Mucosa of descending colon (tissue), 3 donors: Measurements from ENCODE around the gene YAP1. TPM values are rescaled to one million over a fixed set of nuclear protein-coding genes. Genes with fewer than 3 reads are reported as not detected.

ENCODE experiments used
- ATAC-seq: fragments of 200-7000 bp; cut with Tn5 transposase; one replicate; pipeline ENCODE4 v1.9.1; 2020; ENCODE audit warnings: mild to moderate bottlenecking, moderate library complexity
- DNase-seq, 3 donors: peaks; one replicate each; pipeline ENCODE4 v3.0.0-alpha.2; 2020
- H3K36me3 ChIP-seq: fragments of 200-600 bp; one replicate; pipeline ENCODE4 v1.8.0; 2021; ENCODE audit warnings: low read depth, mild to moderate bottlenecking
- H3K4me1 ChIP-seq: fragments of 200-600 bp; one replicate; pipeline ENCODE4 v1.8.0; 2021; ENCODE audit warnings: low read depth, mild to moderate bottlenecking
- H3K4me3 ChIP-seq: fragments of 200-600 bp; one replicate; pipeline ENCODE4 v1.8.0; 2021; ENCODE audit warnings: mild to moderate bottlenecking
- H3K9me3 ChIP-seq: fragments of 200-600 bp; one replicate; pipeline ENCODE4 v1.8.0; 2021; ENCODE audit warnings: mild to moderate bottlenecking
- CTCF ChIP-seq: fragments of 200-600 bp; IDR thresholded peaks from one replicate; pipeline ENCODE4 v1.8.0; 2022; ENCODE audit warnings: antibody characterized with exemption, mild to moderate bottlenecking
- intact Hi-C, 2 donors: fragments of 100-400 bp; cut with DNase I in 1 of 2; cut with micrococcal nuclease in 1 of 2; formaldehyde crosslinking; loops; one replicate each; pipeline versions ENCODE4 v1.11.0 to v1.11.1; 2022; cut with DNase I, micrococcal nuclease
- total RNA-seq, 3 donors: library from RNA; stranded (reverse); fragmentation: NEBNext Ultra II Directional in 2 of 3; extraction: Animal tissue kit (Norgen Biotek cat#: 25700) in 2 of 3; gene quantifications; one replicate each; pipeline versions ENCODE4 v1.2.1 to v1.2.4, GENCODE V29; 2021 to 2023
- donor health status: DM: no; HTN: no; CAD: no; lungs with moderate emphysema.
- donor health status: DM: no; HTN: no; CAD: no.
- donor health status: DM: no; HTN: yes; CAD: no.

YAP1 gene
- total RNA-seq, 3 donors from 2014 or later, result 41.3 to 126 (median 52.2) TPM

- no peak overlapping the region for H3K4me3 ChIP-seq
- H3K36me3 ChIP-seq, result no peaks in the 10 kb centered on the region
- no peak for DNase-seq
- no peak for ATAC-seq
- intact Hi-C loops, result no loop called here
- H3K9me3 ChIP-seq, result no peaks in the 10 kb centered on the region
- H3K4me1 ChIP-seq, result no peaks in the 10 kb centered on the region
- no peak for TF ChIP-seq CTCF
Observed at GRCh38 chr11:102134597-102134996, 24.4 kb downstream of the YAP1 start.

GRCh38 chr11:102135256-102135655 is 25.0 kb downstream of the YAP1 start:
- no peaks in the 10 kb centered on the region for H3K36me3 ChIP-seq
- no peak for ATAC-seq
- H3K4me1 ChIP-seq, result no peaks in the 10 kb centered on the region
- H3K4me3 ChIP-seq, result no peak overlapping the region
- H3K9me3 ChIP-seq, result no peaks in the 10 kb centered on the region
- DNase-seq, result no peak
- no peak for TF ChIP-seq CTCF
- intact Hi-C loops, result no loop called here

DNA sequence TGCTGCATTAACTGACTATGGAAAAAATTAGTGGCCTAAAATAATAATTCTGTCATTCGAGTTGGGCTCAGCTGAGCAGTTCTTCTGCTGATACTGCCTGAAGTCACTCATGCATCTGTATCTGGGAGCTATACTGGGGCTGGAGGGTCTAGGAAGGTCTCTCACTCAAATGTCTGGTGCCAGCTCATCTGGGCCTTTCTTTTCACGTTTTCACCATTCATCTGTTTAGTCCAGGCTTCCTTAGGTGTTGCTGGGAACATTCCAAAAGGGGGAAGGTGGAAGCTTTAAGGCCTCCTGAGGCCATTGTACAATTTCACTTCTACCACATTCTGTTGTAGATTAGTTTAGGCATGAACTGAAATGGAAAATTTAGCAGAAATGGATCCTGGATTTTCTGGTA is 28.0 kb downstream of the YAP1 start:
- H3K36me3 ChIP-seq, result no peaks in the 10 kb centered on the region
- H3K9me3 ChIP-seq, result no peaks in the 10 kb centered on the region
- H3K4me3 ChIP-seq, result no peak overlapping the region
- DNase-seq (no peak), ATAC-seq (no peak)
- no peaks in the 10 kb centered on the region for H3K4me1 ChIP-seq
- TF ChIP-seq CTCF, result no peak
- intact Hi-C loops, result no loop called here

- DNase-seq, result no peak
- intact Hi-C loops, result no loop called here
- Histone ChIP-seq H3K36me3 (no peaks in the 10 kb centered on the region), H3K4me1 (no peaks in the 10 kb centered on the region), H3K9me3 (no peaks in the 10 kb centered on the region), H3K4me3 (no peak overlapping the region)
- no peak for ATAC-seq
- no peak for TF ChIP-seq CTCF
Observed at GRCh38 chr11:102138670-102139069, 28.4 kb downstream of the YAP1 start.

GRCh38 chr11:102139081-102139498 is 28.8 kb downstream of the YAP1 start:
- no peak for DNase-seq
- intact Hi-C loops, result no loop called here
- Histone ChIP-seq H3K9me3 (no peaks in the 10 kb centered on the region), H3K4me1 (peaks cover 2% of the 10 kb centered on the region), H3K4me3 (no peak overlapping the region), H3K36me3 (no peaks in the 10 kb centered on the region)
- ATAC-seq, result peak; percentile 40
- no peak for TF ChIP-seq CTCF

- DNase-seq (no peak), ATAC-seq (no peak)
- Histone ChIP-seq H3K9me3 (no peaks in the 10 kb centered on the region), H3K36me3 (no peaks in the 10 kb centered on the region), H3K4me1 (peaks cover 11% of the 10 kb centered on the region), H3K4me3 (no peak overlapping the region)
- no peak for TF ChIP-seq CTCF
- intact Hi-C loops, result no loop called here
Observed at GRCh38 chr11:102142333-102142732, 32.1 kb downstream of the YAP1 start.
